K562 (cell line): ENCODE data around the gene C19orf85. TPM values are rescaled to one million over a fixed set of nuclear protein-coding genes. Genes with fewer than 3 reads are reported as not detected.

Experiments used
- ATF6 ChIP-seq: sonication (generic); formaldehyde crosslinking; IDR thresholded peaks from 2 replicates; pipeline ENCODE4 v1.4.0; 2020; ENCODE audit warnings: mild to moderate bottlenecking, missing genetic modification reagents
- BHLHE40 ChIP-seq: IDR thresholded peaks from 2 replicates; pipeline ENCODE4 v1.6.1; 2011; ENCODE audit warnings: low read length, improper control_type of control experiment
- CEBPG ChIP-seq, 3 experiments: fragments of 200-800 bp in 1 of 3; sonication (Bioruptor generic) in 1 of 3; sonication (generic) in 1 of 3; formaldehyde crosslinking in 1 of 3; IDR thresholded peaks in 2 of 3; conservative IDR thresholded peaks in 1 of 3; 2 replicates each; pipeline versions ENCODE4 v1.6.1 to v1.8.0; 2016 to 2022; ENCODE audit warnings: missing compliant biosample characterization in 2 of 3, missing genetic modification characterization in 2 of 3, mild to moderate bottlenecking in 1 of 3, missing genetic modification reagents in 1 of 3
- CREB1 ChIP-seq, 2 experiments: sonication (generic) in 1 of 2; formaldehyde crosslinking in 1 of 2; IDR thresholded peaks; 2 replicates each; pipeline versions ENCODE4 v1.6.1 to v1.8.0; 2012 to 2022; ENCODE audit warnings: inconsistent platforms in 1 of 2, mild to moderate bottlenecking in 1 of 2, missing genetic modification reagents in 1 of 2, moderate library complexity in 1 of 2
- DACH1 ChIP-seq: fragments of 450-650 bp; IDR thresholded peaks from 2 replicates; pipeline ENCODE4 v1.6.1; 2018; ENCODE audit not compliant: partially characterized antibody
- E4F1 ChIP-seq: fragments of 250-450 bp; sonication (Bioruptor Pico); IDR thresholded peaks from 2 replicates; pipeline ENCODE4 v1.5.0; 2021; ENCODE audit warnings: mild to moderate bottlenecking, borderline replicate concordance
- ILK ChIP-seq: fragments of 450-650 bp; IDR thresholded peaks from 2 replicates; pipeline ENCODE4 v1.6.1; 2016; ENCODE audit warnings: missing genetic modification characterization, low read depth, mild to moderate bottlenecking, missing compliant biosample characterization, moderate library complexity, borderline replicate concordance
- KAT7 ChIP-seq: sonication (generic); formaldehyde crosslinking; IDR thresholded peaks from 2 replicates; pipeline ENCODE4 v1.8.0; 2022; ENCODE audit warnings: missing genetic modification reagents, mild to moderate bottlenecking, borderline replicate concordance
- KLF16 ChIP-seq: IDR thresholded peaks from 2 replicates; pipeline ENCODE4 v1.6.1; 2016; ENCODE audit warnings: antibody characterized with exemption
- L3MBTL2 ChIP-seq: fragments of 450-650 bp; IDR thresholded peaks from 2 replicates; pipeline ENCODE4 v1.6.1; 2016; ENCODE audit warnings: mild to moderate bottlenecking, moderate library complexity
- MCM2 ChIP-seq: fragments of 450-650 bp; IDR thresholded peaks from 2 replicates; pipeline ENCODE4 v1.6.1; 2017; ENCODE audit warnings: low read depth, mild to moderate bottlenecking
- PHF20 ChIP-seq: fragments of 450-650 bp; IDR thresholded peaks from 2 replicates; pipeline ENCODE4 v1.6.1; 2018; ENCODE audit not compliant: partially characterized antibody
- SRSF9 ChIP-seq: fragments of 200-400 bp; formaldehyde crosslinking; IDR thresholded peaks from 2 replicates; pipeline ENCODE4 v1.6.1; 2017; ENCODE audit warnings: low read depth, low read length, borderline replicate concordance
- TAF9B ChIP-seq: fragments of 450-650 bp; IDR thresholded peaks from 2 replicates; pipeline ENCODE4 v1.6.1; 2018; ENCODE audit warnings: mild to moderate bottlenecking; ENCODE audit not compliant: partially characterized antibody
- TSHZ1 ChIP-seq: fragments of 250-450 bp; sonication (Bioruptor Pico); IDR thresholded peaks from 2 replicates; pipeline ENCODE4 v1.4.0; 2020; ENCODE audit warnings: mild to moderate bottlenecking, moderate library complexity
- ZC3H4 ChIP-seq: sonication (generic); formaldehyde crosslinking; IDR thresholded peaks from 2 replicates; pipeline ENCODE4 v1.9.0; 2021; ENCODE audit warnings: missing genetic modification reagents, borderline replicate concordance
- ZNF175 ChIP-seq: fragments of 200-800 bp; sonication (Bioruptor generic); IDR thresholded peaks from 2 replicates; pipeline ENCODE4 v1.6.1; 2016; ENCODE audit warnings: low read depth, mild to moderate bottlenecking, missing genetic modification characterization, missing compliant biosample characterization
- ZNF77 ChIP-seq: fragments of 250-450 bp; sonication (Bioruptor Pico); IDR thresholded peaks from 2 replicates; pipeline ENCODE4 v1.5.0; 2020
- ZSCAN32 ChIP-seq: fragments of 450-650 bp; formaldehyde crosslinking; IDR thresholded peaks from 2 replicates; pipeline ENCODE4 v1.4.0; 2020; ENCODE audit warnings: mild to moderate bottlenecking, moderate library complexity
- polyA plus RNA-seq, 8 experiments: library from polyadenylated mRNA; depleted of rRNA in 4 of 8; stranded (reverse) in 5 of 8; unstranded in 3 of 8; fragments of >200 nt; fragmentation: Nextera tagmentation in 2 of 8; fragmentation: Illumina TruSeq in 1 of 8; extraction: Ambion mirVana in 2 of 8; extraction: Trizol in 1 of 8; gene quantifications; 2 replicates each; pipeline versions ENCODE4 v1.2.1 to v1.2.3, GENCODE V29; 2011 to 2014; ENCODE audit warnings: inconsistent platforms in 1 of 8, missing spikeins in 1 of 8
- total RNA-seq, 7 experiments: library from RNA; depleted of rRNA in 6 of 7; stranded (reverse); fragments of >200 nt in 6 of 7; fragmentation: Illumina TruSeq in 2 of 7; extraction: Trizol in 2 of 7; gene quantifications; 2 replicates each; pipeline versions ENCODE4 v1.2.1 to v1.2.3, GENCODE V29; 2011 to 2021; ENCODE audit warnings: low replicate concordance in 1 of 7

The C19orf85 gene
- total and polyA plus RNA-seq, 9 of the 15 experiments (the other 6 are each of a cell fraction or from before 2014, with no cell fraction given) = not detected

- TF ChIP-seq TSHZ1 (CRISPR knock-in tag) (no peak), ZC3H4 (no peak), PHF20 (no peak), ZSCAN32 (CRISPR knock-in tag) (no peak), BHLHE40 (peak; percentile 32; the same call in 1 of the 2 replicates), KLF16 (no peak), E4F1 (CRISPR knock-in tag) (no peak), CEBPG (CRISPR knock-in tag; IDR thresholded peaks at IDR 0.05) (no peak), CEBPG (tag; conservative IDR thresholded peaks at IDR 0.05 in 1 of 2, IDR thresholded peaks at IDR 0.05 in 1 of 2) (no peak), ZNF77 (CRISPR knock-in tag) (no peak), MCM2 (no peak), CREB1 (IDR thresholded peaks at IDR 0.05) (no peak), CREB1 (CRISPR knock-in tag; IDR thresholded peaks at IDR 0.05) (peak; percentile 33; the same call in 1 of the 2 replicates), KAT7 (CRISPR knock-in tag) (0 out of 2 replicates have a peak, but pooled peaks have one; percentile 46), ILK (tag) (no peak), TAF9B (no peak), ATF6 (CRISPR knock-in tag) (no peak), L3MBTL2 (no peak), ZNF175 (CRISPR knock-in tag) (no peak), DACH1 (no peak), SRSF9 (no peak)
Measured at GRCh38 chr19:55486971-55487923, 22.7 kb upstream of the C19orf85 start (continued).
